Neural progenitor cell (in vitro differentiated cells): ENCODE measurements around the gene RNASE7.

Experiments used
- CTCF ChIP-seq: fragments of 200-600 bp; sonication (generic); IDR thresholded peaks from 2 replicates; pipeline ENCODE4 v1.5.1; 2017; ENCODE audit warnings: antibody characterized with exemption, mild to moderate bottlenecking
- EZH2 ChIP-seq: fragments of 200-600 bp; sonication (generic); IDR thresholded peaks from 2 replicates; pipeline ENCODE4 v1.6.1; 2017; ENCODE audit warnings: antibody characterized with exemption, mild to moderate bottlenecking, moderate library complexity

- TF ChIP-seq CTCF: no peak
- no peak for TF ChIP-seq EZH2
Observed at GRCh38 chr14:21011136-21011535, 31.0 kb upstream of the RNASE7 start.
